Upper lobe of right lung (tissue), 1 donor: ENCODE data around the gene ZC3H12A. TPM values are rescaled to one million over a fixed set of nuclear protein-coding genes. Genes with fewer than 3 reads are reported as not detected.
A peak's percentile ranks its signal among the peaks of the same experiment; 100 is the strongest.

ENCODE experiments used
- ATAC-seq: fragments of 200-7000 bp; cut with Tn5 transposase; one replicate; pipeline ENCODE4 v1.9.1; 2020; ENCODE audit warnings: mild to moderate bottlenecking, moderate library complexity
- DNase-seq: peaks from one replicate; pipeline ENCODE4 v3.0.0-alpha.2; 2020
- H3K27ac ChIP-seq: fragments of 200-600 bp; one replicate; pipeline ENCODE4 v1.8.0; 2022
- H3K27me3 ChIP-seq: fragments of 200-600 bp; one replicate; pipeline ENCODE4 v1.8.0; 2022; ENCODE audit warnings: mild to moderate bottlenecking
- H3K36me3 ChIP-seq: fragments of 200-600 bp; one replicate; pipeline ENCODE4 v1.8.0; 2022
- H3K4me1 ChIP-seq: fragments of 200-600 bp; one replicate; pipeline ENCODE4 v1.8.0; 2022
- H3K4me3 ChIP-seq: fragments of 200-600 bp; one replicate; pipeline ENCODE4 v1.8.0; 2022; ENCODE audit warnings: mild to moderate bottlenecking
- H3K9me3 ChIP-seq: fragments of 200-600 bp; one replicate; pipeline ENCODE4 v1.8.0; 2022
- CTCF ChIP-seq: fragments of 200-600 bp; IDR thresholded peaks from one replicate; pipeline ENCODE4 v1.8.0; 2022; ENCODE audit warnings: antibody characterized with exemption
- intact Hi-C: fragments of 100-400 bp; cut with DNase I; formaldehyde crosslinking; loops from one replicate; pipeline ENCODE4 v1.11.0; 2022
- total RNA-seq: library from RNA; stranded (reverse); fragmentation: NEBNext Ultra II Directional; extraction: Animal tissue kit (Norgen Biotek cat#: 25700); gene quantifications from one replicate; pipeline ENCODE4 v1.2.1, GENCODE V29; 2021
- donor health status: DM: no; HTN: yes; CAD: no; lungs with severe emphysema.

ZC3H12A gene
- total RNA-seq, 1 donor from 2014 or later = 22.9 TPM

GRCh38 chr1:37477198-37477931 lies 3.0 kb downstream of the ZC3H12A start:
- Histone ChIP-seq H3K27me3 (no peaks in the 10 kb centered on the region), H3K36me3 (peaks cover 35% of the 10 kb centered on the region), H3K27ac (peak overlapping the region; percentile 91), H3K4me1 (peaks cover 80% of the 10 kb centered on the region), H3K4me3 (peak overlapping the region; percentile 86), H3K9me3 (no peaks in the 10 kb centered on the region)
- peak; percentile 84 for DNase-seq
- no peak for TF ChIP-seq CTCF
- intact Hi-C loops = no loop called here
- peak; percentile 2 for ATAC-seq

- no peak for ATAC-seq
- H3K4me1 ChIP-seq = peaks cover 76% of the 10 kb centered on the region
- peak overlapping the region; percentile 91 for H3K27ac ChIP-seq
- TF ChIP-seq CTCF = no peak
- peaks cover 40% of the 10 kb centered on the region for H3K36me3 ChIP-seq
- H3K4me3 ChIP-seq = peak overlapping the region; percentile 86
- DNase-seq = no peak
- H3K27me3 ChIP-seq = no peaks in the 10 kb centered on the region
- H3K9me3 ChIP-seq = no peaks in the 10 kb centered on the region
- intact Hi-C loops = no loop called here
Measured at GRCh38 chr1:37477946-37478345, 3.6 kb downstream of the ZC3H12A start.

DNA sequence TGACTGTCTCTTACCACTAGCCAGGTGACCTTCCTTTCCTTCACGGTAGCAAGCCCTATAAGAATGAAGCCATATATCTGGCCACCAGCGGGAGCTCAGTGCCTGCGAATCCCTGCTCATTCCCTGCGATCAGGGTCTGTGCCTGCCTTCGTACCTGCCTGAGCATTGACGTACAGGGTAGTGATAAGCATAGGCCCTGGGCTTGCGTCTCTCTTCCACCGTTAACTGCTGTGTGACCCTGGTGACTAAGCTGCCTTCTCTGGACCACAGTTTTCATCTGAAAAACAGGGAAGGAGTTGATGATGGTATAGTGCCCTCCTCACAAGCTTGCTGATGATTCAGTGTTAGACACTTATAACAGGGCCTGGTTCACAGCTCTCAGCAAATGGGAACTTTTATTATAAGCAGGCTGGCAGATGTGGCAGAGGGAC lies 4.1 kb downstream of the ZC3H12A start:
- no peak for DNase-seq
- intact Hi-C loops = no loop called here
- no peak for TF ChIP-seq CTCF
- Histone ChIP-seq H3K4me1 (peaks cover 70% of the 10 kb centered on the region), H3K36me3 (peaks cover 46% of the 10 kb centered on the region), H3K27me3 (no peaks in the 10 kb centered on the region), H3K27ac (peak overlapping the region; percentile 91), H3K4me3 (peak overlapping the region; percentile 86), H3K9me3 (no peaks in the 10 kb centered on the region)
- ATAC-seq = no peak

DNA sequence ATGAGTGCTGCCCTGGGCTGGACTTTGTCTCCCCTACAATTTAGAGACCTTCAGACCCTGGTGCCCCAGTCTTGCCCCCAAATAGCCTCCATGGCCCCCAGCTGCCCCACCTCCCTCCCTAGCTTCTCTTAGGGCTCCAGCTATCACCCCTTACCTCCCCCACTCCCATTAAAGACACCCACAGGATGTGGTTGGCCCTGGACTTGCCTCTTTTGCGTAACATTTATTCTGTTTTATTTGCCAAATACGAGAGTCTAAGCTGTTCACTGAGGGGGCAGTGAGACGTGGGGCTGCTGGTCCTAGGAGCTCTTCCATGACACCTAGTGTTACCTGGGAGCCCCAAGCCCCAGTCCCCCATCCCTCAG lies 4.5 kb downstream of the ZC3H12A start:
- H3K27ac ChIP-seq = peak overlapping the region; percentile 91
- DNase-seq = no peak
- no peak for TF ChIP-seq CTCF
- no peaks in the 10 kb centered on the region for H3K27me3 ChIP-seq
- peaks cover 71% of the 10 kb centered on the region for H3K4me1 ChIP-seq
- no peak for ATAC-seq
- H3K4me3 ChIP-seq = peak overlapping the region; percentile 86
- H3K36me3 ChIP-seq = peaks cover 50% of the 10 kb centered on the region
- H3K9me3 ChIP-seq = no peaks in the 10 kb centered on the region
- intact Hi-C loops = no loop called here

GRCh38 chr1:37479255-37480124 lies 5.1 kb downstream of the ZC3H12A start:
- peak; percentile 86 for ATAC-seq
- DNase-seq = peak; percentile 97
- intact Hi-C loops = no loop called here
- Histone ChIP-seq H3K27me3 (no peaks in the 10 kb centered on the region), H3K27ac (peak overlapping the region; percentile 91), H3K9me3 (no peaks in the 10 kb centered on the region), H3K4me3 (peak overlapping the region; percentile 86), H3K36me3 (peaks cover 56% of the 10 kb centered on the region), H3K4me1 (peaks cover 77% of the 10 kb centered on the region)
- TF ChIP-seq CTCF = no peak
